ENCODE results near the gene CRLF1.

The CRLF1 gene

GRCh38 chr19:18590273-18591272 lies 16.0 kb downstream of the CRLF1 start:
- DNase-seq, result no peak

GRCh38 chr19:18589380-18590272 lies 17.0 kb downstream of the CRLF1 start:
- DNase-seq, result peak in 1 of 2 experiments; percentile 65

- DNase-seq, result peak; percentile 91 to 93
Observed at GRCh38 chr19:18588611-18589379, 17.8 kb downstream of the CRLF1 start, which contains the start of gene REX1BD. REX1BD (plus strand) TSS chr19:18588798; CDS start chr19:18588802, 4 bp downstream.

DNA sequence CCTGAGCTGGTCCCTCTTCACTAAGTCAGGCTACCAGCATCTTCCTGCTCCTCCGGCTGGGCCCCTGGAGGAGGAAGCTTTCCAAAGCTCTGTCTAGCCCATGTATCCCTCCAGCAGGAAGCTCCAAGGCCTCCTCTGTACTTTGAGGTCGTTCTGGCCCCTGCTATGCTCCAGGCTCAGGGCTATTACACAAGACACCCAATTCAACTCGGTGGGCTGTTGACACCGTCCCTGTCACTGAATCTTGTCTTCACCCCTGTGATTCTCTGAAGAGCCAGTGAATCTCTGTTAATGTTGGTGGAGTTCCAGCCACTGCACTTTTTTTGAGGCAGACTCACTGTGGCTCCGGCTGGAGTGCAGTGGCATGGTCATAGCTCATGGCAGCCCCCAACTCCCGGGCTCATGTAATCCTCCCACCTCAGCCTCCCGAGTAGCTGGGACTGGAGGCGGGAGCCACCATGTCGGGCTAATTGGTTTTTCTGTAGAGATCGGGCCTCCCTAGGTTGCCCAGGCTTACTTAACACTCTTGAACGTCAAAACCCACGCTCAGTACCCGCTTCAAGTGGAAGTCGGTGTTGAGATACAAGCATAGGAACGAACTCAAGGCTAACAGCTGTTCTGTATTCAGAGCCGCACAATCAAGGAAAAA lies 18.5 kb downstream of the CRLF1 start:
- DNase-seq, result no peak

GRCh38 chr19:18587561-18587960 lies 19.0 kb downstream of the CRLF1 start:
- no peak for DNase-seq

DNA sequence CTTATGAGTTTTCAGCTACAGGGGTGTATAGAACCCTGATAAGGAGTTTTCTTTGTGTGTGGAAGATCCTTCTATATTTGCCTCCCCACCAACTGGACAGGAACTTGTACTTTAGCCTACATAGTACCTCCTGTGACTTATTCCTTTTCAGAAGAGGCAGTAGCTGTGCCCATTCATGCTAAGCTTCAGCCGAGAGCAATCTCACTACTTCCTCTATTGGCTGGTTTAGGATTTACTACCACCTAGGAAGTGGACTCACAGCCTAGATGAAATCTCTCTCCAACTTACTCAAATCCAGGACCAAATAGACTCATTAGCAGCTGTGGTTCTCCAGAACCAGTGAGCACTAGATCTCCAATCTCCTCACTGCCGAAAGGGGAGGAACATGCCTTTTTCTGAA lies 20.3 kb downstream of the CRLF1 start:
- no peak for DNase-seq

- no peak for DNase-seq
Observed at GRCh38 chr19:18580311-18580710, 26.3 kb downstream of the CRLF1 start.

DNA sequence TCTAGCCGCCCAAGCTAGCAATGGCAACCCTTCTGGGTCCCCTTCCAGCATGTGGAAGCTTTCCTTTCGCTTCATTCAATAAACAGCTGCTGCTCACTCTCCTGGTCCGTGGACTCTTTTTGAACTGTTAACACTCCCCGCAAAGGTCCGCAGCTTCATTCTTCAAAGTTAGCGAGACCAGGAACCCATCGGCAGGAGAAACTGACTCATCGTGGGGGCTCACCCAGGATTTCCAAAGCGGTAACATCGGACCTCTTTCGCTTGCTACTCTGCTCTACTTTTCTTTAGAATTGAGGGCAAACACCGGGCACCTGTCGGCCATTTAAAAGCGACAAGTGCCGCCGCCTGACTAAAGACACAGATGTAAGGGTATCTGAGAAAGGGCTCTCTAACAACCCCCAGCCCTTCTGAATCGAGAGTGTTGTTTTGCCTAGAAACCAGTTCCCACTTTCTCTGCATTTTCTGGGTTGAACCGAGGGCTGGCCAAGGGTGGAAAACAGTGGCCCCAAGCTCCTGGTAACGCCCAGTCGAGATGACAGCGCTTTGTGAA lies 29.2 kb downstream of the CRLF1 start:
- no peak for DNase-seq

DNA sequence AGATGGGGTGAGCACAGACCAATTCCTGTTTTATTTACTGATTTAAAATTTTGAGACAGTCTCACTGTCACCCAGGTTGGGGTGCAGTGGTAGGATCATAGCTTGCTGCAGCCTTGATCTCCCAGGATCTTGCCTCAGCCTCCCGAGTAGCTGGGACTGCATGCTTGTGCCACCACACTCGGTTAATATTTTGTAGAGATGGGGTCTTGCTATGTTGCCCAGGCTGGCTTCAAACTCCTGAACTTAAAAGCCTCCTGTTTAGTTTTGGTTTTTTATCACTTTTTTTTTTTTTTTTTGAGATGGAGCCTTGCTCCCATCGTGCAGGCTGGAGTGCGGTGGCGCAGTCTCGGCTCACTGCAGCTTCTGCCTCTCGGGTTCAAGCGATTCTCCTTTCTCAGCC lies 30.2 kb downstream of the CRLF1 start:
- DNase-seq, result no peak

DNA sequence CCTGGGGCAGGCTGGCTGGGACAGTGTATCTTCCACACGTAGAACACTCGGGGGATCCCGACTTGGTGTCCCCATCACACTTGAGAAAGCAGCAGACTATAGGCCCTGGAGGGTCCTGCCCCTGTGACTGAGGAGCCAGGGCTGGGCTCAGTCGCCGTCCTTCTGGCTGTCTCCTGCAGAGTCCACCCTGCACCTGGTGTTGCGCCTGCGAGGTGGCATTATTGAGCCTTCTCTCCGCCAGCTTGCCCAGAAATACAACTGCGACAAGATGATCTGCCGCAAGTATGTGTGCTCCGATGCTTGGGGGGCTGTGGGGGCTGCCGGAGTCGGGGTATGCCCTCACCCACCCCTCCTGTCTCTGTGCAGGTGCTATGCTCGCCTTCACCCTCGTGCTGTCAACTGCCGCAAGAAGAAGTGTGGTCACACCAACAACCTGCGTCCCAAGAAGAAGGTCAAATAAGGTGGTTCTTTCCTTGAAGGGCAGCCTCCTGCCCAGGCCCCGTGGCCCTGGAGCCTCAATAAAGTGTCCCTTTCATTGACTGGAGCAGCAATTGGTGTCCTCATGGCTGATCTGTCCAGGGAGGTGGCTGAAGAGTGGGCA lies 31.8 kb downstream of the CRLF1 start:
- no peak for DNase-seq

GRCh38 chr19:18571564-18572344 lies 34.8 kb downstream of the CRLF1 start, which contains the start of gene UBA52:
UBA52 (plus strand) TSS chr19:18571857; CDS start chr19:18573301, 1,444 bp downstream.
- DNase-seq, result peak; percentile 98 to 99

- DNase-seq, result no peak
Observed at GRCh38 chr19:18568367-18568766, 38.2 kb downstream of the CRLF1 start.

- DNase-seq, result no peak
Observed at GRCh38 chr19:18566953-18567352, 39.6 kb downstream of the CRLF1 start.

GRCh38 chr19:18562086-18562485 lies 44.5 kb downstream of the CRLF1 start:
- DNase-seq, result no peak

DNA sequence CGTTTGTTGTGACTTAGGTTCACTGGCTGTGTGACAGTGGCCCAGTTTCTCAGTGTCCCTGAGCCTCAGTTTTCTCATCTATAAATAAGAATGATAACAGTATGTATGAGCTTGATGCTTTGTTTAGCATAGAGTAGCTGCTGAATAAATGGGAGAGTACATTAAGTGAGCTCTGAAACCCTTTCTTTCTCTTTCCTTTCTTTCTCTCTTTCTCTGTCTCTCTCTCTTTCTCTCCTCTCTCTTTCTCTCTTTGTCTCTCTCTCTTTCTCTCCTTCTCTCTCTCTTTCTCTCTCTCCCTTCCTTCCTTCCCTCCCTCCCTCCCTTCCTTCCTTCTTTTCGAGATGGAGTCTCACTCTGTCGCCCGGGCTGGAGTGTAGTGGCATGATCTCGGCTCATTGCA lies 46.9 kb downstream of the CRLF1 start:
- no peak for DNase-seq

DNA sequence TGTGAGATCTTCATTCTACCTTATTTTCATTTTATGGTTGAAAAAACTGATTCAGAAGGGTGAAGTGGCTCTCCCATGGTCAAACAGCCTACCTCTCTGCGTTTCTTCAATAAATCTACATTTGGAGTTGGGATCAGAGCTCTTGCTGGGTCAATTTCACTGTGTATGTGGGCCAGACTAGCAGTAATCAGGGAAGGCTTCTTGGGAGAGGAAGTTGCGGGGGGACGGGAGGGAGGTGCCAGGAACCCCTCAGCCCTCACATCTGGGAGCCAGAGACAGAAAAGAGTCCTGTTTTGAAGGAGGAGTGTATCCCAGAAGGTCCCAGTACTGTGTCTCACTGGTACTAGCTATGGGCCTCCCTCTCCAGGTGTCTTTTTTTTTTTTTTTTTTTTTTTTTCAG lies 48.0 kb downstream of the CRLF1 start:
- no peak for DNase-seq

- DNase-seq, result no peak
Observed at GRCh38 chr19:18558202-18558555, 48.4 kb downstream of the CRLF1 start.

DNA sequence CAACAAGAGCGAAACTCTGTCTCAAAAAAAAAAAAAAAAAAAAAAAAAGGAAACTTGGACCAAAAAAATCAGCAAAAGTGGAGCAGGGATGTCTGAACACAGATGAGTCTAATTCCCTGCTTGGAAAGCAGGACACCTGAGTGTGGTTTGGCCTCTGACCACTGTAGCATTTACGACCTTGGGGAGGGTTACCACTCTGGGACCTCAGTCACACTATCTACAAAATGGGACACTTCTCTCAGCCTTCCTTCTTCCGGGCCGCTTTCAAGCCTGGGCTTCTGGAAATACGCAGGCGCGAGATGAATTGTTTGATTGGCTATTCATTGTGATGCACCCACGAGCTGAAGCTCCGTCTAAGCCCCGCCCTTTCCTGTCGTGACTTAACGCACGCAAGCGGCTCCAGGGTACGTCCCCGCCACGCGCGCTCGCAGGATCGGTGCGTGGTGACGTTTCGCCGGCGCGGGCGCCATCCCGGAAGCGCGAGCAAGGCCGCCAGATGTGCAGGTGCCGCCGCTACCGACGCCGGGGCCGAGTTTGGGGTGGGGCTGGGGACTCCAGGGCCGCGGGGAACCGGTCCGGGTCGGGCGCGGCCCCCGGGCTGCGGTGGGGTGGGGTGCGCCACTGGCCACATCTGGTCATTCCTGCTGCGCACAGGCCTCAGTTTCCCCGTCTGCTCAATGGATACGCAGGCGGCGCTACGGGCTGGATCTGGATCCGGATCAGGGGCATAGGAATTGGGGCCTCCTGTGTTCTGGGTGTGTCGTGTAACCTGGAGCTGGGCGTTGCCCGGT lies 49.0 kb downstream of the CRLF1 start, which contains the start of gene KXD1:
KXD1 (plus strand) TSS at position 460 of the 791 bp plus-strand sequence. CDS start 4,187 bp downstream, outside the sequence.
- peak; percentile 95 to 98 for DNase-seq

DNA sequence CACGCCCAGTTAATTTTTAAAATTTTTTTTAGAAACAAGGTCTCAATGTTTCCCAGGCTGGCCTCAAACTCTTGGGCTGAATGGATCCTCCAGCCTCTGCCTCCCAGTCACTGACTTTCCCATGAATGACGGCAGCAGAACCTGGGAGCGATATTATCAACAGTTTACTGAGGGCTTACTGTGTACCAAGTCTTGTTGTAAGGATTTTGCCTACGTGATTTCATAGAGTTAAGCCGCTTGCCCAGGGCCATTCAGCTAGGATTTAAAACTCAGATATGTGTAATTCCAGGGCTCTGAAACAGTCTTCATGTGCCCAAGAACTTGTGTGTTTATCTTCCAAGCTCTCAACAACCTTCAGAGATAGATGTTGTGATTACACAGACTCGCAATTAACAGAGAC lies 55.0 kb downstream of the CRLF1 start:
- no peak for DNase-seq
